DOHH2 (cell line): ENCODE results near the gene TRAF4.

Experiments used
- EZH2phosphoT487 ChIP-seq: fragments of 200-600 bp; sonication (generic); IDR thresholded peaks from 2 replicates; pipeline ENCODE4 v1.6.1; 2017; ENCODE audit warnings: borderline replicate concordance, mild to moderate bottlenecking, antibody characterized with exemption, low read length, moderate library complexity, mixed read lengths
- TF ChIP-seq, protein P1 (sequence below): fragments of 200-600 bp; sonication (generic); IDR thresholded peaks from one replicate; pipeline ENCODE4 v1.5.1; 2014; ENCODE audit warnings: antibody characterized with exemption, mild to moderate bottlenecking, low read depth, low read length; ENCODE audit not compliant: poor library complexity, severe bottlenecking

- TF ChIP-seq, protein P1, sequence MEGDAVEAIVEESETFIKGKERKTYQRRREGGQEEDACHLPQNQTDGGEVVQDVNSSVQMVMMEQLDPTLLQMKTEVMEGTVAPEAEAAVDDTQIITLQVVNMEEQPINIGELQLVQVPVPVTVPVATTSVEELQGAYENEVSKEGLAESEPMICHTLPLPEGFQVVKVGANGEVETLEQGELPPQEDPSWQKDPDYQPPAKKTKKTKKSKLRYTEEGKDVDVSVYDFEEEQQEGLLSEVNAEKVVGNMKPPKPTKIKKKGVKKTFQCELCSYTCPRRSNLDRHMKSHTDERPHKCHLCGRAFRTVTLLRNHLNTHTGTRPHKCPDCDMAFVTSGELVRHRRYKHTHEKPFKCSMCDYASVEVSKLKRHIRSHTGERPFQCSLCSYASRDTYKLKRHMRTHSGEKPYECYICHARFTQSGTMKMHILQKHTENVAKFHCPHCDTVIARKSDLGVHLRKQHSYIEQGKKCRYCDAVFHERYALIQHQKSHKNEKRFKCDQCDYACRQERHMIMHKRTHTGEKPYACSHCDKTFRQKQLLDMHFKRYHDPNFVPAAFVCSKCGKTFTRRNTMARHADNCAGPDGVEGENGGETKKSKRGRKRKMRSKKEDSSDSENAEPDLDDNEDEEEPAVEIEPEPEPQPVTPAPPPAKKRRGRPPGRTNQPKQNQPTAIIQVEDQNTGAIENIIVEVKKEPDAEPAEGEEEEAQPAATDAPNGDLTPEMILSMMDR = peak; percentile 44
- no peak for TF ChIP-seq EZH2phosphoT487
Measured at GRCh38 chr17:28720247-28720996, 23.4 kb upstream of the TRAF4 start.
